GM12878 (cell line): Measurements from ENCODE around the gene GZF1. TPM values are rescaled to one million over a fixed set of nuclear protein-coding genes. Genes with fewer than 3 reads are reported as not detected.

Experiments
- ATAC-seq: fragments of 200-7000 bp; cut with Tn5 transposase; 3 replicates; pipeline ENCODE4 v1.9.1; 2020; ENCODE audit warnings: mild to moderate bottlenecking, moderate library complexity
- BruUV-seq: library from RNA; stranded (reverse); fragments of 400-500 nt; replicated peaks from 2 replicates; lab custom pipeline; 2021; lab: Mats Ljungman, UMichigan
- CTCF ChIA-PET: fragments of 300-600 bp; sonication (Branson Sonifier 250); formaldehyde crosslinking; extraction: SDS; loops from one replicate; lab custom pipeline; 2021; ENCODE audit warnings: inconsistent platforms; lab: Yijun Ruan, JAX
- POLR2A ChIA-PET: fragments of 350-600 bp; formaldehyde crosslinking; extraction: SDS; loops from one replicate; lab custom pipeline; 2021; ENCODE audit warnings: inconsistent platforms; lab: Charles Lee
- RAD21 ChIA-PET: fragments of 300-600 bp; sonication (Branson Sonifier 250); formaldehyde crosslinking; loops from one replicate; lab custom pipeline; 2023; ENCODE audit warnings: antibody characterized with exemption; ENCODE audit not compliant: unreplicated experiment; lab: Charles Lee
- SMC1A ChIA-PET: fragments of 300-600 bp; sonication (Branson Sonifier 250); formaldehyde crosslinking; loops from one replicate; lab custom pipeline; 2023; ENCODE audit not compliant: unreplicated experiment, uncharacterized antibody; lab: Charles Lee
- DNase-seq: peaks from one replicate; pipeline ENCODE4 v3.0.0-alpha.2; 2011; ENCODE audit warnings: low read depth, low spot score
- FAIRE-seq: peaks from 3 replicates; lab custom pipeline; 2011; peaks lifted over from hg19 to GRCh38; lab: Jason Lieb, UNC
- H2AFZ ChIP-seq: 2 replicates; pipeline ENCODE4 v1.6.0; 2011; ENCODE audit warnings: low read depth, low read length, control low read depth; ENCODE audit not compliant: control insufficient read depth
- H3K27ac ChIP-seq: 2 replicates; pipeline ENCODE4 v1.5.1; 2011; ENCODE audit warnings: control low read depth; ENCODE audit not compliant: control insufficient read depth, insufficient read depth
- H3K27me3 ChIP-seq, 2 experiments: replicated peaks in 1 of 2; 2 replicates each; pipeline versions ENCODE4 v1.6.0 to v1.6.1; 2011; ENCODE audit warnings: low read length in 1 of 2; ENCODE audit not compliant: control insufficient read depth in 2 of 2, insufficient read depth in 2 of 2
- H3K36me3 ChIP-seq, 2 experiments: 2 replicates each; pipeline ENCODE4 v1.5.1; 2011; ENCODE audit warnings: low read length in 1 of 2; ENCODE audit not compliant: control insufficient read depth in 2 of 2, insufficient read depth in 2 of 2
- H3K4me1 ChIP-seq: 2 replicates; pipeline ENCODE4 v1.6.1; 2011; ENCODE audit warnings: mild to moderate bottlenecking, low read length, moderate library complexity, mixed read lengths; ENCODE audit not compliant: control insufficient read depth, insufficient read depth
- H3K4me2 ChIP-seq: 2 replicates; pipeline ENCODE4 v1.6.0; 2011; ENCODE audit warnings: control low read depth; ENCODE audit not compliant: control insufficient read depth, insufficient read depth
- H3K4me3 ChIP-seq: fragments of 200-600 bp; sonication (generic); 2 replicates; pipeline ENCODE4 v1.5.1; 2016
- H3K79me2 ChIP-seq: 2 replicates; pipeline ENCODE4 v1.6.0; 2011; ENCODE audit warnings: low read length; ENCODE audit not compliant: control insufficient read depth, insufficient read depth
- H3K9ac ChIP-seq: 2 replicates; pipeline ENCODE4 v1.8.0; 2011; ENCODE audit warnings: low read length, control low read depth, mixed read lengths; ENCODE audit not compliant: control insufficient read depth, insufficient read depth
- H3K9me3 ChIP-seq: replicated peaks from 3 replicates; pipeline ENCODE4 v1.5.1; 2011; ENCODE audit warnings: mild to moderate bottlenecking, low read length; ENCODE audit not compliant: control insufficient read depth, insufficient read depth
- H4K20me1 ChIP-seq: 2 replicates; pipeline ENCODE4 v1.6.0; 2011; ENCODE audit not compliant: control insufficient read depth, insufficient read depth
- BHLHE40 ChIP-seq, 2 experiments: fragments of 450-650 bp in 1 of 2; IDR thresholded peaks; 2 replicates each; pipeline ENCODE4 v1.6.1; 2011 to 2017; ENCODE audit warnings: low read depth in 2 of 2, borderline replicate concordance in 1 of 2, improper control_type of control experiment in 1 of 2, low read length in 1 of 2, mild to moderate bottlenecking in 1 of 2
- IKZF1 ChIP-seq: fragments of 450-650 bp; conservative IDR thresholded peaks from 2 replicates; pipeline ENCODE4 v1.6.1; 2017; ENCODE audit warnings: antibody characterized with exemption, mild to moderate bottlenecking
- IRF3 ChIP-seq: fragments of 450-650 bp; IDR thresholded peaks from 2 replicates; pipeline ENCODE4 v1.6.1; 2014; ENCODE audit warnings: mild to moderate bottlenecking
- NR2C1 ChIP-seq: fragments of 450-650 bp; IDR thresholded peaks from 2 replicates; pipeline ENCODE4 v1.6.1; 2017; ENCODE audit warnings: antibody characterized with exemption, mild to moderate bottlenecking, moderate library complexity
- WGBS: methylation state at CpG from one replicate; pipeline ENCODE4 v1.1.6; 2016; ENCODE audit warnings: low lambda C conversion rate; ENCODE audit not compliant: insufficient replicate concordance, insufficient coverage; ENCODE audit errors: missing lambda C conversion rate; 5-methylcytosine and 5-hydroxymethylcytosine counted together
- in situ Hi-C: fragments of 300-500 bp; cut with MboI; formaldehyde crosslinking; loops from 9 replicates; pipeline ENCODE4 v1.14.3; 2018; ENCODE audit warnings: mixed read lengths
- intact Hi-C: fragments of 100-400 bp; cut with micrococcal nuclease; formaldehyde crosslinking; loops from one replicate; pipeline ENCODE4 v1.14.2; 2022; ENCODE audit not compliant: unreplicated experiment
- polyA plus RNA-seq, 11 experiments: library from polyadenylated mRNA; depleted of rRNA in 4 of 11; unstranded in 6 of 11; stranded (reverse) in 5 of 11; fragments of >200 nt; fragmentation: Nextera tagmentation in 4 of 11; fragmentation: Illumina TruSeq in 1 of 11; extraction: Ambion mirVana in 4 of 11; extraction: Trizol in 1 of 11; gene quantifications; 1 replicate in 1 of 11; 2 replicates in 10 of 11; pipeline versions ENCODE4 v1.2.1 to v1.2.3, GENCODE V29; 2011 to 2016; ENCODE audit warnings: inconsistent platforms in 2 of 11, missing spikeins in 2 of 11, low read depth in 1 of 11
- total RNA-seq, 4 experiments: library from RNA; depleted of rRNA in 3 of 4; stranded (reverse); fragments of >200 nt in 3 of 4; fragmentation: Illumina TruSeq in 1 of 4; extraction: Trizol in 1 of 4; gene quantifications; 2 replicates each; pipeline versions ENCODE4 v1.2.1 to v1.2.3, GENCODE V29; 2013 to 2021

The GZF1 gene
- total and polyA plus RNA-seq, 10 of the 15 experiments (the other 5 are each of a cell fraction or from before 2014, with no cell fraction given), result 2.2 to 19.5 (median 9.7) TPM

- no peak for DNase-seq
- no TSS peak for BruUV-seq
- ChIA-PET SMC1A (interaction anchor here (0.7 to 1.8 kb wide), 5 partner anchors 9 to 66 kb away, joined by 3 to 6 read pairs (median 4); no protein-coding TSS in a partner anchor), POLR2A (interaction anchor here (0.9 to 1.9 kb wide), 2 partner anchors 13 to 58 kb away, joined by 4 to 5 read pairs; no protein-coding TSS in a partner anchor), RAD21 (no interaction called here), CTCF (interaction anchor here (0.6 to 9.4 kb wide), 3 partner anchors 57 to 147 kb away, joined by 4 to 56 read pairs (median 4); partner anchors contain the start of gene NXT1)
- no peak overlapping the region for H3K4me2 ChIP-seq
- no peak overlapping the region for H3K27ac ChIP-seq
- intact Hi-C loops, result no loop called here
- H3K36me3 ChIP-seq, result no peaks in the 10 kb centered on the region
- H3K79me2 ChIP-seq, result peaks cover 70% of the 10 kb centered on the region
- no peak for ATAC-seq
- peaks cover 11% of the 10 kb centered on the region for H3K4me1 ChIP-seq
- TF ChIP-seq IRF3, result no peak
- TF ChIP-seq BHLHE40 (IDR thresholded peaks at IDR 0.05; ENCODE audit: borderline replicate concordance in 1 of 2, low read depth in 2 of 2, low read length in 1 of 2), result peak in 1 of 2 experiments; percentile 66; a peak in 3 of 4 replicates
- 0 out of 2 replicates have a peak, but pooled peaks have one; percentile 13 for TF ChIP-seq IKZF1
- no peak for TF ChIP-seq NR2C1
- no peak for FAIRE-seq
- no peak overlapping the region for H2AFZ ChIP-seq
- 90% methylated on average over 6 of the region's 6 CpGs for WGBS
- H3K27me3 ChIP-seq, result no peaks in the 10 kb centered on the region
- H3K9ac ChIP-seq, result no peak overlapping the region
- no peak overlapping the region; the same call in 1 of the 2 replicates for H3K4me3 ChIP-seq
- no peaks in the 10 kb centered on the region for H3K9me3 ChIP-seq
- no peaks in the 10 kb centered on the region for H4K20me1 ChIP-seq
- in situ Hi-C loops, result loop anchor here (10.0 kb wide), 1 partner anchor 59 kb away; no protein-coding TSS in a partner anchor
Measured at GRCh38 chr20:23415959-23416583, 54.1 kb downstream of the GZF1 start.
